SK-N-SH treated with all-trans-retinoic acid at 6 μM for 48 hours (cell line): ENCODE results near the gene PMEPA1.

Source experiments
- ATAC-seq: fragments of 200-7000 bp; cut with Tn5 transposase; 3 replicates; pipeline ENCODE4 v1.9.1; 2020; ENCODE audit warnings: mild to moderate bottlenecking, moderate library complexity
- CREB5 ChIP-seq: fragments of 250-450 bp; sonication (Bioruptor Pico); IDR thresholded peaks from 2 replicates; pipeline ENCODE4 v1.5.1; 2020; ENCODE audit warnings: low read depth, mild to moderate bottlenecking, moderate library complexity
- CSDC2 ChIP-seq: fragments of 250-450 bp; sonication (Bioruptor Pico); IDR thresholded peaks from 2 replicates; pipeline ENCODE4 v1.5.0; 2020; ENCODE audit warnings: mild to moderate bottlenecking, moderate library complexity
- CSRNP3 ChIP-seq: fragments of 250-450 bp; sonication (Bioruptor Pico); IDR thresholded peaks from 2 replicates; pipeline ENCODE4 v1.5.1; 2021; ENCODE audit warnings: mild to moderate bottlenecking, moderate library complexity
- ESRRG ChIP-seq: fragments of 250-450 bp; sonication (Bioruptor Pico); IDR thresholded peaks from 2 replicates; pipeline ENCODE4 v1.6.1; 2021; ENCODE audit warnings: mild to moderate bottlenecking
- ISL1 ChIP-seq: fragments of 250-450 bp; sonication (Bioruptor Pico); IDR thresholded peaks from 2 replicates; pipeline ENCODE4 v2.1.2; 2022; ENCODE audit warnings: mild to moderate bottlenecking, moderate library complexity
- OSR1 ChIP-seq: fragments of 250-450 bp; sonication (Bioruptor Pico); IDR thresholded peaks from 2 replicates; pipeline ENCODE4 v1.8.0; 2022; ENCODE audit warnings: moderate library complexity, mild to moderate bottlenecking, inconsistent platforms
- PATZ1 ChIP-seq: fragments of 250-450 bp; sonication (Bioruptor Pico); IDR thresholded peaks from 2 replicates; pipeline ENCODE4 v1.8.0; 2020; ENCODE audit warnings: mild to moderate bottlenecking, moderate library complexity, borderline replicate concordance
- POU6F1 ChIP-seq: fragments of 250-450 bp; sonication (Bioruptor Pico); IDR thresholded peaks from 2 replicates; pipeline ENCODE4 v1.8.0; 2021; ENCODE audit warnings: low read depth, mild to moderate bottlenecking, moderate library complexity, borderline replicate concordance
- PPARA ChIP-seq: fragments of 250-450 bp; sonication (Bioruptor Pico); IDR thresholded peaks from 2 replicates; pipeline ENCODE4 v1.5.0; 2020; ENCODE audit warnings: mild to moderate bottlenecking, borderline replicate concordance
- RARB ChIP-seq: fragments of 250-450 bp; sonication (Bioruptor Pico); IDR thresholded peaks from 2 replicates; pipeline ENCODE4 v1.8.0; 2021; ENCODE audit warnings: mild to moderate bottlenecking, moderate library complexity
- SNAI2 ChIP-seq: fragments of 250-450 bp; sonication (Bioruptor Pico); IDR thresholded peaks from 2 replicates; pipeline ENCODE4 v1.5.0; 2020; ENCODE audit warnings: mild to moderate bottlenecking, moderate library complexity
- TCF4 ChIP-seq: fragments of 250-450 bp; sonication (Bioruptor Pico); IDR thresholded peaks from 2 replicates; pipeline ENCODE4 v1.8.0; 2021; ENCODE audit warnings: mild to moderate bottlenecking, moderate library complexity, borderline replicate concordance
- TOX ChIP-seq: fragments of 250-450 bp; sonication (Bioruptor Pico); IDR thresholded peaks from 2 replicates; pipeline ENCODE4 v1.8.0; 2021; ENCODE audit warnings: mild to moderate bottlenecking, moderate library complexity, borderline replicate concordance
- TSHZ2 ChIP-seq: fragments of 250-450 bp; sonication (Bioruptor Pico); IDR thresholded peaks from 2 replicates; pipeline ENCODE4 v1.5.0; 2020; ENCODE audit warnings: mild to moderate bottlenecking, moderate library complexity
- ZC3H10 ChIP-seq: fragments of 250-450 bp; sonication (Bioruptor Pico); IDR thresholded peaks from 2 replicates; pipeline ENCODE4 v1.5.1; 2021; ENCODE audit warnings: mild to moderate bottlenecking, moderate library complexity
- ZFP30 ChIP-seq: fragments of 450-650 bp; formaldehyde crosslinking; IDR thresholded peaks from 2 replicates; pipeline ENCODE4 v1.5.0; 2022; ENCODE audit warnings: mild to moderate bottlenecking, moderate library complexity
- ZNF565 ChIP-seq: fragments of 450-650 bp; formaldehyde crosslinking; conservative IDR thresholded peaks from 2 replicates; pipeline ENCODE4 v1.5.0; 2020; ENCODE audit warnings: low read depth, mild to moderate bottlenecking, moderate library complexity
- ZNF8 ChIP-seq: fragments of 450-650 bp; formaldehyde crosslinking; IDR thresholded peaks from 2 replicates; pipeline ENCODE4 v1.5.0; 2020; ENCODE audit warnings: mild to moderate bottlenecking, moderate library complexity

The PMEPA1 gene

GRCh38 chr20:57755609-57756008, 45.8 kb upstream of the PMEPA1 start:
- no peak for ATAC-seq
- TF ChIP-seq CSDC2 (CRISPR knock-in tag) (no peak), ESRRG (no peak), TOX (no peak), RARB (CRISPR knock-in tag) (no peak), PATZ1 (no peak), CSRNP3 (CRISPR knock-in tag) (no peak), TCF4 (no peak), OSR1 (CRISPR knock-in tag) (no peak), TSHZ2 (no peak), ZNF565 (CRISPR knock-in tag) (no peak), ZNF8 (no peak)

- no peak for TF ChIP-seq PPARA (CRISPR knock-in tag)
- TF ChIP-seq ZC3H10 (CRISPR knock-in tag): no peak
- no peak for TF ChIP-seq ZNF565 (CRISPR knock-in tag)
- no peak for TF ChIP-seq ISL1 (CRISPR knock-in tag)
- TF ChIP-seq ZFP30 (CRISPR knock-in tag): no peak
- no peak for TF ChIP-seq POU6F1 (CRISPR knock-in tag)
- TF ChIP-seq CSRNP3 (CRISPR knock-in tag): no peak
- no peak for TF ChIP-seq CREB5 (CRISPR knock-in tag)
- no peak for TF ChIP-seq TSHZ2
- TF ChIP-seq SNAI2: no peak
- no peak for TF ChIP-seq ESRRG
- no peak for ATAC-seq
These were observed 44.4 kb upstream of the PMEPA1 start for GRCh38 chr20:57754190-57754589.
